Measurements from ENCODE around the gene AGO4.

AGO4 gene

DNA sequence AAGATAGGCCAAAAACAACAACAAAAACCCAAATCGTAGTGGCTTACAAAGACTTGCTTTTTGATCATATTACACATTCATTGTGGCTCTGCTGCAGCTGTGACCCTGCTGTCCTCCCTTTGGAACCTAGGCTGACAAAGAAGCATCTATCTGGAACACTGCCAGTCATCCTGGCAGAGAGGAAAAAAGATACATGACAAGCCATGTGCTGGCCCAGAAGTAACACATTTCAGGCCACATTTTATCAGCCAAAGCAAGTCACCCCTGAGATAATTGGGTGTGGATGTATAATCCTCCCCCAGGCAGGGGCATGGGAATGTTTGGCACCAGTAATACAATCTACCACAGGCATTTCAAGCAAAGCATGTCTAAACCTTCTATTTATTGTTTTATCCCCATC lies 38.0 kb downstream of the AGO4 start:
- H3K4me3 ChIP-seq (ENCODE audit: low read depth, low read length): no peak overlapping the region
- TF ChIP-seq, protein P1, sequence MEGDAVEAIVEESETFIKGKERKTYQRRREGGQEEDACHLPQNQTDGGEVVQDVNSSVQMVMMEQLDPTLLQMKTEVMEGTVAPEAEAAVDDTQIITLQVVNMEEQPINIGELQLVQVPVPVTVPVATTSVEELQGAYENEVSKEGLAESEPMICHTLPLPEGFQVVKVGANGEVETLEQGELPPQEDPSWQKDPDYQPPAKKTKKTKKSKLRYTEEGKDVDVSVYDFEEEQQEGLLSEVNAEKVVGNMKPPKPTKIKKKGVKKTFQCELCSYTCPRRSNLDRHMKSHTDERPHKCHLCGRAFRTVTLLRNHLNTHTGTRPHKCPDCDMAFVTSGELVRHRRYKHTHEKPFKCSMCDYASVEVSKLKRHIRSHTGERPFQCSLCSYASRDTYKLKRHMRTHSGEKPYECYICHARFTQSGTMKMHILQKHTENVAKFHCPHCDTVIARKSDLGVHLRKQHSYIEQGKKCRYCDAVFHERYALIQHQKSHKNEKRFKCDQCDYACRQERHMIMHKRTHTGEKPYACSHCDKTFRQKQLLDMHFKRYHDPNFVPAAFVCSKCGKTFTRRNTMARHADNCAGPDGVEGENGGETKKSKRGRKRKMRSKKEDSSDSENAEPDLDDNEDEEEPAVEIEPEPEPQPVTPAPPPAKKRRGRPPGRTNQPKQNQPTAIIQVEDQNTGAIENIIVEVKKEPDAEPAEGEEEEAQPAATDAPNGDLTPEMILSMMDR (IDR thresholded peaks at IDR 0.05; ENCODE audit: low read depth, low read length, missing control alignments): no peak
- DNase-seq (ENCODE audit: low read depth): no peak

DNA sequence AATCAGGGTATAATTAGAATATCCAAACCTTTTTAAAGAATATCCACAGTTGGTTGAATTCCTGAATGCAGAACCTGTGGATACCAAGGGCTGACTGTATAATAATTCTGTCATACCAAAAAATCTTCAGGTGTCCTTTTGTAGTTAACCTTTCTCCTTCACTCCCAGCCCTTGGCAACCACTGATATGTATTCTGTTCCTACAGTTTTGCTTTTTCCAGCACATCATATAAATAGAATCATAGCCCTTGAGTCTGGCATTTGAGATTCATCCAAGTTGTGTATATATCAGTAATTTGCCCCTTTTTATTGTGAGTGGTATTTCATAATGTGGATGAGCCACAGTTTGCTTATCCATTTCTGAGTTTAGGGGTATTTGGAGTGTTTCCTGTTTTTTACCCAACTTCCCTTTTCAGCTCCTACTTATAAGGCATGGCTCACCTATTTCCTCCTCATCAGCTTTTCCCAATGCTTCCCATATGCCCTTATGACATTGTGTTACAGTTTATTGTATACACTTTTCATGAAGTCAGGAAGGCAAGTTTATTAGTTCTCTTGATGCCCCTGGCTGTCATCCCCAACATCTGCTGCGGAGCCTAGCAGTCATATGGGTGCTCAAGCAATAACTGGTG lies 40.2 kb downstream of the AGO4 start:
- no peak for DNase-seq (ENCODE audit: low read depth)
- TF ChIP-seq, protein P1 (IDR thresholded peaks at IDR 0.05; ENCODE audit: low read depth, low read length, missing control alignments): no peak
- H3K4me3 ChIP-seq (ENCODE audit: low read depth, low read length): no peak overlapping the region

DNA sequence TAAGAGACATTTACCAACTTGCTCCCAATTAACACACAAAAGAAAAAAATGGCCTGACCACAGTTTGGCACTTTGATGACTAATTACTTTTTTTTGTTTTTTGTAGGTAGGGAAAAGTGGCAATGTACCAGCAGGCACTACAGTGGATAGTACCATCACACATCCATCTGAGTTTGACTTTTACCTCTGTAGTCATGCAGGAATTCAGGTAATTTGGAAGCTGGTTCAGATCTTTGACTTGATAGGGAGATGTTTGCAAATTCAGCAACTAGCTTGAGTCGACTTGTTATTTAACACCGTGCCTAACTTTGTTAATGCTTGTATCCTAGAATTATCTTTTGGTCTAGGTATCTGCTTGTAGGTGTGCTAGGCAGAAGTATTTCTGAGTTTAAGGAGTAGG lies 42.2 kb downstream of the AGO4 start:
- TF ChIP-seq, protein P1 (IDR thresholded peaks at IDR 0.05; ENCODE audit: low read depth, low read length, missing control alignments): no peak
- DNase-seq (ENCODE audit: low read depth): no peak

DNA sequence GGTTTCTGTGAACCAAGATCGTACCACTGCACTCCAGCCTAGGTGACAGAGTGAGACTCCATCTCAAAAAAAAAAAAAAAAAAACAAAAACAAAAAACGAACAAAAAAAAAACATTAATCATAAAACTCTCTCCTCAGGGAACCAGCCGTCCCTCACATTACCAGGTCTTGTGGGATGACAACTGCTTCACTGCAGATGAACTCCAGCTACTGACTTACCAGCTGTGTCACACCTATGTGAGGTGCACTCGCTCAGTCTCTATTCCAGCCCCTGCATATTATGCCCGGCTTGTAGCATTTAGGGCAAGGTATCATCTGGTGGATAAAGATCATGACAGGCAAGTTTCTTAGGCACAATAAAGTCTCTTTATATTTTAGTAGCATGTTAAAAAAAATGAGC lies 42.9 kb downstream of the AGO4 start:
- no peak for DNase-seq (ENCODE audit: low read depth)
- TF ChIP-seq, protein P1 (IDR thresholded peaks at IDR 0.05; ENCODE audit: low read depth, low read length, missing control alignments): no peak

More for the DNA sequence above, 42.2 kb downstream of the AGO4 start:
- no peak overlapping the region for H3K4me3 ChIP-seq (ENCODE audit: low read depth, low read length)

DNA sequence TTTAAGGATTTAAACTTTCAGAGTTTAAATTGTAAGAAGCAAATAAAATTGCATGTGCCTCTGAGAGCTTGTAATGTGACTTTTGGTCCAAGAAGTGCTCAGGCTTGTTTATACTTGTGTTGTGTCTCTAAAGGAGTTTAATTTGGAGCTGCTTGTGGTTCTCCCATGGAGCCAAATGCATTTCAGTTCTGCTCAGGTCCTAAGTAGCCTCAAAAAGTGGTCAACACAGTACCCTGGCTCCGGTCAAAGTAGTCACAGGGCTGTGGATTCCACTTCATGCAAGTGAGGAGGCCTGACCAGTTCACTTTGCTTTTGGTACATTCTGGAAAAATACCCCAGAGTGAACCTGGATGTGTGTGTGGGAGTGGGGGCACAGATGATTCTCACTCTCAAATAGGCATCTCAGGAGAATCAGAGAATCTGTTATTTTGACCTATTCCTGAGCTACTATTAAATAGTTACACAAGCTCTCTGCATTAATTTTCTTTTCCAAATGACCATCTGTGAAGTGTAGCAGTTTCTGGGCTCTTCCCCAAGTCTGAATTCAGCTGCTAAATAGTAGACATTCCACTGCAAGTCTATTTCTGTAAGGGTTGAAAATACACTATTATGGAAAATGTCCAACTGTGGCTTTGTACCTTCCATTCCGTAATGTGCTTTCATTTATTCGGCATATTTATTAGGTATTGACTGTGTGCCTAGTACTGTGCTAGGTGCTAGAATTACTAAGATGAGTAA lies 43.5 kb downstream of the AGO4 start:
- TF ChIP-seq, protein P1 (IDR thresholded peaks at IDR 0.05; ENCODE audit: low read depth, low read length, missing control alignments): no peak
- DNase-seq (ENCODE audit: low read depth): no peak
- H3K4me3 ChIP-seq (ENCODE audit: low read depth, low read length): no peak overlapping the region

More for the DNA sequence above, 42.9 kb downstream of the AGO4 start:
- no peak overlapping the region for H3K4me3 ChIP-seq (ENCODE audit: low read depth, low read length)

DNA sequence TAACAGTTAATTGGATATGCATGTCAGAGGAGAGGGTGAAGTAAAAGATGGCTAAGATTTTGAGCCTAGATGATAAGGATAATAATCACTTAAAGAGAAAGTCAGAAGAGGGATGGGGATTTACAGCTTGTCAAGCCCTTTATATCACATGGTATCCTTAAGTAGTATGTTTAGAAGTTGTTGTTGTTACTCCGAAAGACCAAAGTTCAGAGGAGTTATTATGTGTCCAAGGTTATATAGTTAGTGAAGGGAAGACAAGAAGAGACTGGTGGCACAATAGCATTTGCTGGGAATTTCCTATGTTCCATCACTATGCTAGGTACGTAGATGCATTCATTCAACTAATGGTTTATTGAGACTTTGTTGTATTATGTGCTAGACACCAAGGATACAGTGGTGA lies 44.4 kb downstream of the AGO4 start:
- TF ChIP-seq, protein P1 (IDR thresholded peaks at IDR 0.05; ENCODE audit: low read depth, low read length, missing control alignments): no peak
- no peak for DNase-seq (ENCODE audit: low read depth)
- H3K4me3 ChIP-seq (ENCODE audit: low read depth, low read length): no peak overlapping the region
